ENCODE results near the gene AUP1.

DNA sequence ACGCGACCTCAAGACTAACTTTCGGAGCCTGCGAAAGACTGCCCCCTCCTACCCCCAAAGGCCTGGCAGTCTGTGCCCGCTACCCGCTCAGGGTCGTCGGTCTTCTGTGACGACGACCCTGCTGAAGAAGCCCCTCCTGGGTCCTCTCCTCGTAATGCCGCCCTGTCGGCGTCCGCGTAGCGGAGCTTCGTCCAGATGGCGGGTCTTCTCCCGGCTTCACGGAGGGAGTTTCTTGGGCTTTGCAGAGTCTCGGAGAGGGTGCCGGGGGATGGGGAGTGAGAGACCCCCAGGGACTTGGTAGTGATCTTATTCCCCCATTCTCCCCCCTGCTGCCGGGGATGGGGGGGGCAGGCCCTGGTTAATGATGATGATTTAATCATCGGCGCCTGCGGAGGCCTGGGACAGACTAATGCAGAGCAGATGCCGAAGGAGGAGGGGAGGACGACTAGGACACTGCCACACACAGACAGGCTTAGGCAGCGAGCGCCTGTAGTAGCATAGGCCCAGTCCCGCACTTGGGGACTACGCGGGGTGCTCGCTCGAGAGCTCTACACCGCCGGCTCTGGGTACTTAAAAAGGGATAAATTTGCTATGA lies 21.5 kb downstream of the AUP1 start:
- TF ChIP-seq, protein P1, sequence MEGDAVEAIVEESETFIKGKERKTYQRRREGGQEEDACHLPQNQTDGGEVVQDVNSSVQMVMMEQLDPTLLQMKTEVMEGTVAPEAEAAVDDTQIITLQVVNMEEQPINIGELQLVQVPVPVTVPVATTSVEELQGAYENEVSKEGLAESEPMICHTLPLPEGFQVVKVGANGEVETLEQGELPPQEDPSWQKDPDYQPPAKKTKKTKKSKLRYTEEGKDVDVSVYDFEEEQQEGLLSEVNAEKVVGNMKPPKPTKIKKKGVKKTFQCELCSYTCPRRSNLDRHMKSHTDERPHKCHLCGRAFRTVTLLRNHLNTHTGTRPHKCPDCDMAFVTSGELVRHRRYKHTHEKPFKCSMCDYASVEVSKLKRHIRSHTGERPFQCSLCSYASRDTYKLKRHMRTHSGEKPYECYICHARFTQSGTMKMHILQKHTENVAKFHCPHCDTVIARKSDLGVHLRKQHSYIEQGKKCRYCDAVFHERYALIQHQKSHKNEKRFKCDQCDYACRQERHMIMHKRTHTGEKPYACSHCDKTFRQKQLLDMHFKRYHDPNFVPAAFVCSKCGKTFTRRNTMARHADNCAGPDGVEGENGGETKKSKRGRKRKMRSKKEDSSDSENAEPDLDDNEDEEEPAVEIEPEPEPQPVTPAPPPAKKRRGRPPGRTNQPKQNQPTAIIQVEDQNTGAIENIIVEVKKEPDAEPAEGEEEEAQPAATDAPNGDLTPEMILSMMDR (IDR thresholded peaks at IDR 0.05; ENCODE audit: insufficient read depth, low read length, poor library complexity, severe bottlenecking), result no peak
- TF ChIP-seq EZH2phosphoT487 (conservative IDR thresholded peaks at IDR 0.05; ENCODE audit: low read length), result no peak
